SU-DHL-6 (cell line): ENCODE results near the gene CARMIL1.

Experiments
- H2AFZ ChIP-seq: fragments of 200-600 bp; sonication (generic); 2 replicates; pipeline ENCODE4 v1.6.1; 2014; ENCODE audit warnings: low read depth, mild to moderate bottlenecking, moderate library complexity, mixed read lengths, antibody characterized with exemption, low read length; ENCODE audit not compliant: severe bottlenecking
- H3F3A ChIP-seq: fragments of 200-600 bp; shearing (Covaris generic); 2 replicates; pipeline ENCODE4 v1.6.0; 2016; ENCODE audit warnings: antibody characterized with exemption, mild to moderate bottlenecking; ENCODE audit not compliant: insufficient read depth
- H3K27ac ChIP-seq: fragments of 200-600 bp; sonication (generic); 2 replicates; pipeline ENCODE4 v1.5.1; 2016; ENCODE audit warnings: low read depth, mild to moderate bottlenecking, low read length, moderate library complexity, mixed read lengths
- H3K27me3 ChIP-seq: fragments of 200-600 bp; sonication (generic), shearing (Covaris generic); 2 replicates; pipeline ENCODE4 v1.6.0; 2014; ENCODE audit warnings: mild to moderate bottlenecking, low read length
- H3K36me3 ChIP-seq: fragments of 200-600 bp; sonication (generic); 2 replicates; pipeline ENCODE4 v1.6.1; 2014; ENCODE audit warnings: mild to moderate bottlenecking, low read length, mixed read lengths
- H3K4me2 ChIP-seq: fragments of 300-600, 200-600 bp; shearing (Covaris generic), sonication (generic); 2 replicates; pipeline ENCODE4 v1.6.0; 2014; ENCODE audit warnings: low read length, low read depth, mild to moderate bottlenecking; ENCODE audit not compliant: poor library complexity, severe bottlenecking
- H3K4me3 ChIP-seq: fragments of 200-600 bp; sonication (generic); 2 replicates; pipeline ENCODE4 v1.5.1; 2014; ENCODE audit warnings: antibody characterized with exemption, low read length, mild to moderate bottlenecking, mixed read lengths; ENCODE audit not compliant: insufficient read depth, poor library complexity, severe bottlenecking
- H3K79me2 ChIP-seq: fragments of 200-600 bp; sonication (generic); 2 replicates; pipeline ENCODE4 v1.6.1; 2014; ENCODE audit warnings: mild to moderate bottlenecking, low read length, moderate library complexity; ENCODE audit not compliant: insufficient read depth
- H3K9ac ChIP-seq: fragments of 200-600 bp; sonication (generic); 2 replicates; pipeline ENCODE4 v1.7.0; 2014; ENCODE audit warnings: mild to moderate bottlenecking, low read length
- H3K9me2 ChIP-seq: fragments of 200-600 bp; sonication (generic); replicated peaks from 2 replicates; pipeline ENCODE4 v1.6.1; 2014; ENCODE audit warnings: low read length; ENCODE audit not compliant: insufficient read depth
- H3K9me3 ChIP-seq: fragments of 200-600 bp; sonication (generic); 2 replicates; pipeline ENCODE4 v1.6.1; 2014; ENCODE audit warnings: low read length, mixed read lengths; ENCODE audit not compliant: insufficient read depth
- H4K20me1 ChIP-seq: fragments of 200-600 bp; sonication (generic); 2 replicates; pipeline ENCODE4 v1.6.1; 2014; ENCODE audit warnings: low read depth, mild to moderate bottlenecking, antibody characterized with exemption, low read length, moderate library complexity, mixed read lengths
- EZH2phosphoT487 ChIP-seq: fragments of 200-600 bp; sonication (generic), shearing (Covaris generic); conservative IDR thresholded peaks from 2 replicates; pipeline ENCODE4 v1.6.1; 2018; ENCODE audit warnings: mild to moderate bottlenecking, antibody characterized with exemption, low read length, moderate library complexity, mixed read lengths
- TF ChIP-seq, protein P1 (sequence below): fragments of 200-600 bp; sonication (generic); IDR thresholded peaks from one replicate; pipeline ENCODE4 v1.5.1; 2017; ENCODE audit warnings: antibody characterized with exemption, mild to moderate bottlenecking, low read length, moderate library complexity; ENCODE audit not compliant: insufficient read depth, poor library complexity, severe bottlenecking

CARMIL1 gene

DNA sequence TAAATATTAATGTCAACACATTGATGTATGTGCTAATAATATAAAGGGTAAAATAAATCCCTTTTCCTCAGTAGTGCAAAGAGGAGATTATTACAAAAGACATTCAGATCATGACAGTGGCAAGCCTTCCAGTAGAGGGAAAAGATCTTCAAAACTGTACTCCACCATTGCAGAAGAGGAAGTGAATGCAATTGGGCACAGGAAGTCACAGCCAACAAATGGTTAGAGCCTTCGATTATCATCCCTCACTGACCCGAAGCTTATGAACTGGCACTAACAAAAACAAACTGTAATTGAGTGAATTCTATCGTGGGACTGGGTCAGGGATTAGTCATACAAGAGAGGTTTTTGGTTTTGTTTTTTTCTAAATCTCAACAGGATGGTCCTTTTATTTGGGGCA lies 333.5 kb downstream of the CARMIL1 start:
- H3K27me3 ChIP-seq = no peaks in the 10 kb centered on the region
- no peaks in the 10 kb centered on the region for H3K9me2 ChIP-seq
- H4K20me1 ChIP-seq = no peaks in the 10 kb centered on the region
- H3K4me3 ChIP-seq = no peak overlapping the region
- TF ChIP-seq, protein P1, sequence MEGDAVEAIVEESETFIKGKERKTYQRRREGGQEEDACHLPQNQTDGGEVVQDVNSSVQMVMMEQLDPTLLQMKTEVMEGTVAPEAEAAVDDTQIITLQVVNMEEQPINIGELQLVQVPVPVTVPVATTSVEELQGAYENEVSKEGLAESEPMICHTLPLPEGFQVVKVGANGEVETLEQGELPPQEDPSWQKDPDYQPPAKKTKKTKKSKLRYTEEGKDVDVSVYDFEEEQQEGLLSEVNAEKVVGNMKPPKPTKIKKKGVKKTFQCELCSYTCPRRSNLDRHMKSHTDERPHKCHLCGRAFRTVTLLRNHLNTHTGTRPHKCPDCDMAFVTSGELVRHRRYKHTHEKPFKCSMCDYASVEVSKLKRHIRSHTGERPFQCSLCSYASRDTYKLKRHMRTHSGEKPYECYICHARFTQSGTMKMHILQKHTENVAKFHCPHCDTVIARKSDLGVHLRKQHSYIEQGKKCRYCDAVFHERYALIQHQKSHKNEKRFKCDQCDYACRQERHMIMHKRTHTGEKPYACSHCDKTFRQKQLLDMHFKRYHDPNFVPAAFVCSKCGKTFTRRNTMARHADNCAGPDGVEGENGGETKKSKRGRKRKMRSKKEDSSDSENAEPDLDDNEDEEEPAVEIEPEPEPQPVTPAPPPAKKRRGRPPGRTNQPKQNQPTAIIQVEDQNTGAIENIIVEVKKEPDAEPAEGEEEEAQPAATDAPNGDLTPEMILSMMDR = no peak
- no peak for TF ChIP-seq EZH2phosphoT487
- no peaks in the 10 kb centered on the region for H3K79me2 ChIP-seq
- H3K27ac ChIP-seq = no peak overlapping the region
- no peaks in the 10 kb centered on the region for H3F3A ChIP-seq
- H3K4me2 ChIP-seq = no peak overlapping the region
- H2AFZ ChIP-seq = no peak overlapping the region
- peaks cover 3% of the 10 kb centered on the region; the same call in 1 of the 2 replicates for H3K36me3 ChIP-seq
- no peaks in the 10 kb centered on the region for H3K9me3 ChIP-seq
- no peak overlapping the region for H3K9ac ChIP-seq

DNA sequence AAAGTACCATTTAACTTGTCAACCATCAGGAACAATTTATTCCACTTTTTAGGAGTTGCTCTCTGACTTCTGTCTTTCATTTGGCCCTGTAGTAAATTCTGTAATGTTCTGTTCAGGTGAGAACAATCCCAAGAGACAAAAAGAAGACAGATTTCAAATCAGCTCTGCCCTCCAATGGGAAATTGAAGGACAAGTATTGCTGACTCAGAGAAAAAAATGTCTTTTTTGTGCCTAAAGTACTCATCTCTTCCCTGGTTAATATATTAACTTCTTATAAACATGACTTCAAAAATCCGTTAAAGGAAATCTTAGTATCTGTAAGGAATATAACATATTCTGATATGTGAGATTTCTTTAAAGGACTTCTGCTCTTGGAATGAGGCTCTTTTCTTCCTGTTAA lies 334.2 kb downstream of the CARMIL1 start:
- Histone ChIP-seq H3K36me3 (peaks cover 3% of the 10 kb centered on the region; the same call in 1 of the 2 replicates), H2AFZ (no peak overlapping the region), H3K79me2 (no peaks in the 10 kb centered on the region), H3K9me3 (no peaks in the 10 kb centered on the region), H4K20me1 (no peaks in the 10 kb centered on the region), H3K9ac (no peak overlapping the region), H3K9me2 (no peaks in the 10 kb centered on the region), H3K4me3 (no peak overlapping the region), H3F3A (no peaks in the 10 kb centered on the region), H3K27ac (no peak overlapping the region), H3K4me2 (no peak overlapping the region), H3K27me3 (no peaks in the 10 kb centered on the region)
- TF ChIP-seq, protein P1 = no peak
- no peak for TF ChIP-seq EZH2phosphoT487

DNA sequence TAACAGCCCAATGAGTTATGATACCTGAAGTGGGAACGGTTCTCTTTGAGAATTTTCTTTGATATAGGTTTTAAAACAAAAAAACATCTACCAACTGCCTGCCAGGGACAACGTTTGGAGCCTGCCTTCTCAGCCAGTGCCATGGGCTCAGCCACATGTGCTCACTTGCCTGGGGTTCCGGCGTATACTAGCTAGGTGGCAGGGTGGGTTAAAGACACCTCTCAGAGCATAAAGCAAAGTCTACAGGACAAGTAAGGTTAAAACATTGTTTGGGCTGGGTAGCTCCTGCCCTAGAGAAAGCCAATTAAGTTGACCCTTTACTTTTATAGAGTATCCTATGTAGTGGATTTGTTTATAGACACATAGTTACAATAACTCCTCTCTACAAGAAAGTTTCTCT lies 334.9 kb downstream of the CARMIL1 start:
- H4K20me1 ChIP-seq = no peaks in the 10 kb centered on the region
- H3K79me2 ChIP-seq = no peaks in the 10 kb centered on the region
- no peaks in the 10 kb centered on the region for H3K9me2 ChIP-seq
- no peak overlapping the region for H3K4me2 ChIP-seq
- H3F3A ChIP-seq = no peaks in the 10 kb centered on the region
- no peak for TF ChIP-seq EZH2phosphoT487
- TF ChIP-seq, protein P1 = no peak
- no peaks in the 10 kb centered on the region for H3K9me3 ChIP-seq
- H3K4me3 ChIP-seq = no peak overlapping the region
- H3K27ac ChIP-seq = no peak overlapping the region
- H3K9ac ChIP-seq = no peak overlapping the region
- 0 out of 2 replicates have a peak, but pooled peaks cover 3% of the 10 kb centered on the region for H3K36me3 ChIP-seq
- no peaks in the 10 kb centered on the region for H3K27me3 ChIP-seq
- no peak overlapping the region for H2AFZ ChIP-seq
